ENCODE results near the gene WSCD1.

The WSCD1 gene

GRCh38 chr17:6061290-6061689 lies 8.9 kb upstream of the WSCD1 start:
- peak; percentile 75 for DNase-seq (ENCODE audit: low read depth)

- DNase-seq (ENCODE audit: low read depth): no peak
Observed at GRCh38 chr17:6064868-6065267, 5.3 kb upstream of the WSCD1 start.

DNA sequence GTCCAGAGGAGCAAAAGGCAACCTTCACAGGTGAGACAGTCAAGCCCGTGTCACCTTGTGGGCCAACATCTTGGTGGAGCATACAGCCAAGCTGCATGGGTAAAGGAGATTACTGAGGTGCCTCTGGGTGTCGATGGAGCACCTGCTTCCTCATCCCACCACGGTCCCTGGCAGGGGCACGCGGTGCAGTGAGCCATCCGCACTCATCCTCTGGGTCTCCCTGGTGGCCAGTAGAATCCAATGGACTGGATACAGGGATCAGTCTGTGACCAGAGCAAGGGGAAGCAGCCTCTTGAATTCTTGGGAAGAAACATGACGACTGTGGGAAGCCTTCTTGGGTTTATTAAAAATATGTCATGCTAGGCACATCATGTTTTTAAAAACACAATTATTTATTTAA lies 4.8 kb upstream of the WSCD1 start:
- no peak for DNase-seq (ENCODE audit: low read depth)

DNA sequence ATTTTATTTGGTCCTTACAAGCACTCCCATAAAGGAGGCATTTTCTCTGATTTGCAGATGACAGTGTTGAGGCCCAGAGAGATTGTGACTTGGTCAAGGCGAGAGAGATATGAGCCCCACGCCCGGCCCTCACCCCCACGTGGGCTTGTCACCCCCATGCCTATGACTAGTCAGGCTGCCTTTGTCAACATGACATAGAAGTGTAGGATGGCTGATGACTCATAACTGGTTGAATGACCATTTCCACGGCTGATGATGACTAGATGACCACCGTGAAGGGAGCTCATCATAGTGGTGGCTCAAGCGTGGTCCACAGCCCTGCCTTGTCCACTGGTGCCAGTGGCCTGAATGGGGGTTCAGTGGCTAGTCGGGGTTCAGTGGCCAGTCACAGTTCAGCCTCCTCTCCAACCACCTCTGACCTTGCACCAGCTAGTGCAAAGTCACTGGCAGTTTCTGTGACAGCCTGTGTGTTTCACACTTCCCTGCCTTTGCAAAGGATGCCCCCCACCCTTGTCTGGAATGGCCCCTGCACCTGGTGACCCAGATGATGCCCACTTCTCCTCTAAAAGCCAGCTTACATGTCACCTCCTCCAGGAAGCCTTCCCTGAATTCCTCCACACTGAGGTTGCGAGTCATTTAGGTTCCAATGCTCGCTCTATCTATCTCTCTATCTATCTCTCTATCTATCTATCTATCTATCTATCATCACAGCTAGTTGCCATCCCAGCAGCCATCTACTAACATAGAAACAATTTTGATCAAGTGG lies 3.8 kb upstream of the WSCD1 start:
- DNase-seq (ENCODE audit: low read depth): no peak

GRCh38 chr17:6067060-6067459 lies 3.1 kb upstream of the WSCD1 start:
- no peak for DNase-seq (ENCODE audit: low read depth)

DNA sequence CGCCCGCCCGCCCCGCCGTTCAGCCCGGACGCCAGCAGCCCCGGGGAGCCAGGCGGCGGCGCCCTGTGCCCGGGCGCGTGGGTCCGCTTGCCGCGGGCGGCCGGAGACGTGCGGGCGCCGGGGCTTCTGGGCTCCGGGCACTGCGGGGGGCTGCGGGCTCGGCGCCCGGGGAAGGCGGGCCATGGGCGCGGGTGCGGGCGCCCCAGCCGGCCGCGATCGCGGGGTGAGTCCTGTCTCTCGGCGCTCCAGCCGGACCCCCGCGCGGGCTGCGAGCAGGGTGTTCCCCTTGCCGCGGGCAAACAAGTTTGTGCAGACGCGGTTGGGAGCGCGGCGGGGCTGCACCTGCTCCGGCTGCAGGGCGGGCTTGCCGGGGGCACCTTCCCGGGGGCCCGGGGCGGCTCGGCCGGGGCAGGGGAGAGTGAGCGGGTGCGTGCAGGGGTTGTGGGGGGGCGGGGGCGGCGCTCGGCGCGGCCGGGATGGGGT lies 292 bp downstream of the WSCD1 start:
- DNase-seq (ENCODE audit: low read depth): no peak

- DNase-seq (ENCODE audit: low read depth): no peak
Observed at GRCh38 chr17:6070913-6071511, 833 bp downstream of the WSCD1 start.

DNA sequence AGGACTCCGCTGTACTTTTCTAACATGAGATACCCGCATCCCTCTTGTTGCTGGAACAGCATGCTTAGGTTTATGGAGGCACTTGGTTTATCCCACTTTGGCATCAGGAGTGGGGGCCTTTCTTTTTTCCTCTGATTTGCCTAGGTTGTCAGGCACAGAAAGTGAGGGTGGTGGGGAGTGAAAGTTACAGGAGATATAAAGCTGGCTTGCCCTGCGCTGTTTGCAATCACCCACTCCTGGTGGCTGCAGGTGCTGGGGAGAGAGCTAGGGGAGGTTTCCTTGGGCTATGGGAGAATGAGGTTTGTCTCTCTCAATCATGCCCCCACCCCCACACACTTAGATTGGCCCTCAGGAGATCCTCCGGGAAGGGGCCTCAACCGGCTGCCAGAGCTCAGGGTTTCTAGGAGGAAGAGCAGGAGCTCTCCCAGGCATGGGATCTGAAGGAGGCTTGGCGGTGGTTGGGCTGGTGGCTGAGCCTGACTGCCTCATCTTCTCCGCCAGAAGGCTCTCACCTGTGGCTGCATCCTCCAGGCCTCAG lies 1.4 kb downstream of the WSCD1 start:
- no peak for DNase-seq (ENCODE audit: low read depth)

DNA sequence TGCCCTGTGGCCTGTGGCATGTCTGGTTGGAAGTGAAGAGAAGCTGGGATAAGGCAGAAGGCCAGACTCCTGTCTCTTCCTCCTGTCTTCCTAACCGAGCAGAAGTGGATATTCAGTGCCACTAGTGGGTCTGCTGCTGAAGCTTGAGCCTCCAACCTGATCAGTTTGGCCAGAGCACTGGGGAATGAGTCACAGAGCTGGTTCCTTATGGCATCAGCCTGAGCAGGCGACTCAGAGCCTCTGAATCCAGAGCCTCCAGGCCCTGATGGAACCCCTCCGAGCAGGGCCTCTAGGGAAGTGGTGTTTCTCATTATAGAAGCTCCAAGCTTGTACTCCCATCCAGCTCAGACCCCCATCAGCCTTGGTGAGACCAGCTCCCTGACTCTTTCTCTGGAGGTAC lies 2.0 kb downstream of the WSCD1 start:
- no peak for DNase-seq (ENCODE audit: low read depth)

DNA sequence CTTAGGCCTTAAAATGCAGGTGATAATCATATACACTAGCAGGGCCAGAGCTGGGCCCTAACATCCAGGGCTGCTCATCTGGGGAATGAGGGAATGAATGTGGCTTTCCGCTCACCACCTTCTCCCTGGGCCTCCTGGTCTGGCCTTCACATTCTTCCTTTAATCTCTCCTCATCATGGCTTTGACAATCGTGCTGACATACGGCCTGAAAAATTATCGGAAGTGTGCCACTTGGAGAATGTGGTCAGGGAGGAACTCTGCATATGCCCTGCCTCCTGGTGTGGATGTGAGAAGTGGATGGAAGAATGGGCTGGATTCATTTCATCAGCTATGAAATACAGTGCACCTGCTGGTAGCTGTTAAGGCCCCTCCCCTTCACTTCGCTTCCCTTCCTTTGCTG lies 2.4 kb downstream of the WSCD1 start:
- DNase-seq (ENCODE audit: low read depth): no peak

GRCh38 chr17:6073620-6074019 lies 3.4 kb downstream of the WSCD1 start:
- no peak for DNase-seq (ENCODE audit: low read depth)

DNA sequence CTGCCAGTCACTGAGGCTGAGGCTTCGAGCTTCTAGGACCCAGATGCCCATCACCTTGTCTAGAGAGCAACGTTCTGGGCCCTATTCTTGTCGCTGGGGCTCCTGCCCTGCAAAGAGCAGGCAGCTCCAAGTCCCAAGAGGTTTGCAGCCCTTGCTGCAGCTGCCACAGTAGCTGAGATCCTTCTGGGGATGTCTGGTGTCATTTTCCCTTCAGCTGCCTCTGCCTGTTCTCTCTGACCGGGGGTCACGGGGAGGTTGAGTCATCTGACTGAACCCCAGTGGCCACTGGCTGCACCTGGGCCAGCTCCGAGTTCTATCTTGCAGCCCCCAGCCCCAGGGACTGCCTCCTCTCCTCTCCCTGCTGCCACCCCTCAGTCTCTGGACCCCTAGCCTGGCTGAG lies 4.9 kb downstream of the WSCD1 start:
- no peak for DNase-seq (ENCODE audit: low read depth)

DNA sequence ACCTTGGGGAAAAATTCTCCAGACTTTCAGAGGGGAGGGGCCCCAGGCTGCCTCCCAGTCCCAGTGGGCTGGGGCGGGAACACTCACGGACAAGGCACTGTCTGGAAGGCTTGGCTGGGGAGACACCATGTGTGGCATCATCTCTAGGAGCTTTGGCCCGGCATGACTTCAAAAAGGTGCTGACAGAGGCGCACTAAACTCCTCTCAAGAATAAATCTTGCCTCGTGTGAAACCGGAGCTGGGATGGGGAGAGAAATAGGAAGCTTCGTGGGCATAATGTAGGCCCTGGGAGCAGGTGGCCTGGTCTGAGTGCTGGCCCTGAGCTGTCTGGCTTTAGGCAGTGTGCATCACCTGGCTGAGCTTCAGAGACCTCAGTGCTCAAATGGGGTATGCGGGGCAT lies 5.7 kb downstream of the WSCD1 start:
- no peak for DNase-seq (ENCODE audit: low read depth)

GRCh38 chr17:6077752-6078151 lies 7.6 kb downstream of the WSCD1 start:
- no peak for DNase-seq (ENCODE audit: low read depth)

GRCh38 chr17:6078458-6078871 lies 8.3 kb downstream of the WSCD1 start:
- no peak for DNase-seq (ENCODE audit: low read depth)

DNA sequence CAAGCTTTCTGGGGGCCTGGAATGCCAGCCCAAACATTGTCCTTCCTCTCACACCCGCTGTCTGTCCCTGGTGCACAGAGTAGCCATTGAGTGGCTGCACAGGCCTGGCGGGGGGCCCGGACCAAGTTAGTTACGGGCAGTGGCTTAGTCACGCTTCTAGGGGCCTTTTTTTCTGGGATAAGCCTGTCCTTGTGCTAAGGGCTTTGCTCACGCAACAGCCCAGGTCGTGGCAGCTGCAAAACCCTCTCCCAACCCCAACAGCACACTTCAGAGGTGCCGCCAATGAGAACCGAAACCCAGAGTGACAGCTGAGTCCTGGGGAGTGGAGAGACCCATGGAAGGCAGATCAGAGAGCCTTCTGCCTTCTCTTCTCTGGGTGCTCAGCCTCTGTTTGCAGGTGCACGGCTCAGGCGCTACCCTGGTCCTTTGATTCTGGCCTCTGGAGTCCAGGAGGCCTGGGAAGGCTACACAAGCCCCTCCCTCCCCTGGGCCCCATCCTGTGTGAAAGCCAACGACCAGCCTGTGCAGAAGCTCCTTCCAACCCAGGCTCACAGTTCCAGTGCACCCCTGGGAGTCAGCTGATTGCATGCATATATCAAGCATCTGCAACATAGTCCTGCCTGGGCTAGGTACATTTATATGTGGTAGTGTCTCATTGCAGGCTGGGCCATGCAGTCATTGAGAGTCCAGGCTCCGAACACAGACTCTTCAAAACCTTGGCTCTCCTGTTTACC lies 9.1 kb downstream of the WSCD1 start:
- no peak for DNase-seq (ENCODE audit: low read depth)

DNA sequence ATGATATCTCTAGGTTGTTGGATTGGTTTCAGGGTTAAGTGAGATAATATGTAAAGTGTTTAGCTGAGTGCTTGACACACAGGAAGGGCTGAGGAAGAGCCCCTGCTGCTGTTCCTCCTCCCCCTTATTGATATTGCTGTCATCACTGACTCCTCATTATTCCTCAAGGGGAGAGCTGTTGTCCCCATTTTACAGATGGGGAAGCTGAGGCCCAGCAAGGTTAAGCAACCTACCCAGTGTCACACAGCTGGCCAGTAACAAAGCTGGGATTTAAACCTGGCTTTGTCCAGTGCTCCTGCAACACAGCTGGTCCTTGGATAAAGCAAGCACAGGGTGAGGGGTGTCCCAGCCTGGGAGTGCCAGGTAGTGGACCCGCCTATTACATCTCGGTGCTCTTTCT lies 9.8 kb downstream of the WSCD1 start:
- DNase-seq (ENCODE audit: low read depth): no peak

- DNase-seq (ENCODE audit: low read depth): no peak
Observed at GRCh38 chr17:6080711-6081430, 10.7 kb downstream of the WSCD1 start.

DNA sequence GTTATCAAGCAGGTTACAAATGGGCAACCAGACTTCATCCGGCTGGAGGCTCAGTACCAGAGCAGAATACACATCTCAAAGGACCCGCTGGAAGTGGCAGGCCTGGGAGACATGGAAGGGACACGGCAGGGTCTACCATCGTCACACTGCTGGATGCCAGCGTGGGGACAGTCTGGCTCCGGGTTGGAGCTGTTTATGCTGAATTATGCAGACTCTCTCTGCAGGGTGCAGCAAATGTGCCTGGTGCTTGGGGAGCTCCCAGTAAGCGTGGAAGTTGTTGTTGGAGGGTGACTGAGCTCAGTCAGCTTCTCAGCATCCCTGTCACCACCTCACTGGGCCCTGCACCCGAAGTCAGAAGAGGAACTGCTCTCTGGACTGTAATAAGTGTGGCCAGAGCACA lies 12.2 kb downstream of the WSCD1 start:
- no peak for DNase-seq (ENCODE audit: low read depth)

- no peak for DNase-seq (ENCODE audit: low read depth)
Observed at GRCh38 chr17:6084311-6085161, 14.4 kb downstream of the WSCD1 start.

DNA sequence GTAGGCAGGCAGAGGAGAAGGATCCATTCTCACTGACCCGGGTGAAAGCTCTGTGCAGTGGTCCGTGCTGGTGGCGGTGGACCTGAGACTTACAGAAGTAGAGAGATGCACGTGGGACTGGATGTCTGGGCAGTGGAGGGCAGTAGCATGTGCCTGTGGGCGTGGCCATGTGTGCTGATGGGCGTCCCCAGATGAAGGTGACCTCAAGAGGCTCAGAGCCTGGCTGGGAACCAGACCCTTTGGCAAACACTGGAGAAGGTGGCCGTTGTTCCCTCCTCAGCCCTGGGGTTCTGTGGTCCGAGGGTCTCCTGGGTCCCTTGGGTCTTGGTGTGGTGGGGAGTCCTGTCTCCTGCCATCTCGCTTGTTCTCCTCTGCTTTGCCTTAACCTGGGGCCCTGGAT lies 15.6 kb downstream of the WSCD1 start:
- DNase-seq (ENCODE audit: low read depth): no peak

Measured in amniotic epithelial cell (primary cell).